ENCODE data around the gene SPTBN1. TPM values are rescaled to one million over a fixed set of nuclear protein-coding genes. Genes with fewer than 3 reads are reported as not detected.

SPTBN1 gene
- total RNA-seq, 1 experiment from 2014 or later: 146 TPM

DNA sequence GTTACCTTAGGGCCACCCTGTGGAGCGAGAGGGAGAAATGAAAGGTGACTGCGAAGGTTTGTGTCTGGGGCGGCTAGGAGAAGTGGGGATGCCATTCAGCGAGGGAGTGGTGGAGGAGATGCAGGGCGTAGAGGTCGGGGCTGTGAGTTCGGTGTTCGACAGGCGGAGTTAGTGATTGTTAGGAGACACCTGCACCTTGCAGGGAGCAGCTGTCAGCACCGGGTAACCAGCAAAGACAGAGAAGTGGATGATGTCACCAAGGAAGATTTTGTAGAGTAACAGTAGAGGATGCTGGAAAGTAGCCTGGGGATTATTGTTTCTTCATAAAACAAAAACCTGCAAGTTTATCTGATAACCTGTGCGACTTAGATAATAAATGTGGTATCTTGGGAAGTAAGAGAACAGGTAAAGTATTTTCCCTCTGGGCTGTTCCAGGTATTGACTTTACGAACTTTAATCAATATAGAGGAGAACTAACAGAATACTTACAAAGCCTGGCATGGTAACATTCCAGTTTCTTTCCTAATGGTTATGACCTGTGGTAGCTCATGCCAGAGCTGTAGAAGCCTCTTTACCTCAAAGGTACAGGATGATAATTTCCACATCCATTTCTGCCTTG, 63.8 kb downstream of the SPTBN1 start:
- no peak overlapping the region for H3K4me3 ChIP-seq (ENCODE audit: low read depth, low read length, poor library complexity, severe bottlenecking)
- BruUV-seq (replicated peaks): no TSS peak
- no peak overlapping the region for H3K27ac ChIP-seq (ENCODE audit: low read depth, low read length, poor library complexity, severe bottlenecking)
- no peak for DNase-seq (ENCODE audit: low spot score)
- CTCF ChIA-PET: no interaction called here
- no peaks in the 10 kb centered on the region for H3K9me3 ChIP-seq (ENCODE audit: low read depth, low read length, poor library complexity, severe bottlenecking)
- H3K27me3 ChIP-seq (replicated peaks; ENCODE audit: insufficient read depth, low read depth, low read length, poor library complexity): no peaks in the 10 kb centered on the region
- intact Hi-C loops (cut with micrococcal nuclease; ENCODE audit: unreplicated experiment): loop anchor here (10.0 kb wide), 2 partner anchors 305 to 655 kb away; no protein-coding TSS in a partner anchor
- POLR2A ChIA-PET (ENCODE audit: low non-redundant PET): no interaction called here
- no peaks in the 10 kb centered on the region for H3K36me3 ChIP-seq (ENCODE audit: insufficient read depth, low read length, poor library complexity, severe bottlenecking)
- TF ChIP-seq, protein P1, sequence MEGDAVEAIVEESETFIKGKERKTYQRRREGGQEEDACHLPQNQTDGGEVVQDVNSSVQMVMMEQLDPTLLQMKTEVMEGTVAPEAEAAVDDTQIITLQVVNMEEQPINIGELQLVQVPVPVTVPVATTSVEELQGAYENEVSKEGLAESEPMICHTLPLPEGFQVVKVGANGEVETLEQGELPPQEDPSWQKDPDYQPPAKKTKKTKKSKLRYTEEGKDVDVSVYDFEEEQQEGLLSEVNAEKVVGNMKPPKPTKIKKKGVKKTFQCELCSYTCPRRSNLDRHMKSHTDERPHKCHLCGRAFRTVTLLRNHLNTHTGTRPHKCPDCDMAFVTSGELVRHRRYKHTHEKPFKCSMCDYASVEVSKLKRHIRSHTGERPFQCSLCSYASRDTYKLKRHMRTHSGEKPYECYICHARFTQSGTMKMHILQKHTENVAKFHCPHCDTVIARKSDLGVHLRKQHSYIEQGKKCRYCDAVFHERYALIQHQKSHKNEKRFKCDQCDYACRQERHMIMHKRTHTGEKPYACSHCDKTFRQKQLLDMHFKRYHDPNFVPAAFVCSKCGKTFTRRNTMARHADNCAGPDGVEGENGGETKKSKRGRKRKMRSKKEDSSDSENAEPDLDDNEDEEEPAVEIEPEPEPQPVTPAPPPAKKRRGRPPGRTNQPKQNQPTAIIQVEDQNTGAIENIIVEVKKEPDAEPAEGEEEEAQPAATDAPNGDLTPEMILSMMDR (conservative IDR thresholded peaks at IDR 0.05; ENCODE audit: low read depth, low read length): no peak
- TF ChIP-seq EZH2 (IDR thresholded peaks at IDR 0.05; ENCODE audit: borderline replicate concordance, low read depth, low read length, poor library complexity, severe bottlenecking): no peak
- peaks cover 22% of the 10 kb centered on the region for H3K4me1 ChIP-seq (ENCODE audit: insufficient read depth, low read length, poor library complexity, severe bottlenecking)

DNA sequence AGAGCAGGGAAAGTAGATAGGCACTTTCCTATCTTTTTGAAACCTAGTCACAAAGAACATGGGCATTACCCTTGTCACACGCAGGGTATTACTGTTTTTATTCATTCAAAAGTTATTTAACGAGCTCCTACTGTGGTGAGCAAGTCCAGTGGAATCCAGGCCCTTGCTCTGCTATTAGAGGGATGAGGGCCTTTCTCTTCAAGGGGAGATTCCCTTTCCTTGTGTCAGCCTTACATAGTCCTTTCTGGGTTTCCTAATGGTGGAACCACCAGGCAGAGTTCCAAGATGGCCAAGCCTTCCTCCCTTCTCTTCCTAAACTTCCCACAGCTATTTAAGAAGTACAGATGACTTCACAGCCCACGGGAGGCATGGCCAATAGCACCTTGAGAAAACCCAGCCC, 64.6 kb downstream of the SPTBN1 start:
- no peak overlapping the region for H3K4me3 ChIP-seq (ENCODE audit: low read depth, low read length, poor library complexity, severe bottlenecking)
- no peaks in the 10 kb centered on the region for H3K27me3 ChIP-seq (replicated peaks; ENCODE audit: insufficient read depth, low read depth, low read length, poor library complexity)
- no peak overlapping the region for H3K27ac ChIP-seq (ENCODE audit: low read depth, low read length, poor library complexity, severe bottlenecking)
- ChIA-PET CTCF (interaction anchor here (0.5 to 0.6 kb wide), 2 partner anchors 300 to 318 kb away, joined by 3 to 8 read pairs; no protein-coding TSS in a partner anchor), POLR2A (ENCODE audit: low non-redundant PET) (no interaction called here)
- no peaks in the 10 kb centered on the region for H3K9me3 ChIP-seq (ENCODE audit: low read depth, low read length, poor library complexity, severe bottlenecking)
- TF ChIP-seq, protein P1 (conservative IDR thresholded peaks at IDR 0.05; ENCODE audit: low read depth, low read length): no peak
- no peak for TF ChIP-seq EZH2 (IDR thresholded peaks at IDR 0.05; ENCODE audit: borderline replicate concordance, low read depth, low read length, poor library complexity, severe bottlenecking)
- intact Hi-C loops (cut with micrococcal nuclease; ENCODE audit: unreplicated experiment): loop anchor here (10.0 kb wide), 2 partner anchors 304 to 654 kb away; no protein-coding TSS in a partner anchor
- H3K36me3 ChIP-seq (ENCODE audit: insufficient read depth, low read length, poor library complexity, severe bottlenecking): no peaks in the 10 kb centered on the region
- BruUV-seq (replicated peaks): no TSS peak
- DNase-seq (ENCODE audit: low spot score): peak; percentile 46
- H3K4me1 ChIP-seq (ENCODE audit: insufficient read depth, low read length, poor library complexity, severe bottlenecking): peaks cover 22% of the 10 kb centered on the region

- BruUV-seq (replicated peaks): no TSS peak
- POLR2A ChIA-PET (ENCODE audit: low non-redundant PET): no interaction called here
- Histone ChIP-seq H3K4me1 (ENCODE audit: insufficient read depth, low read length, poor library complexity, severe bottlenecking) (peaks cover 22% of the 10 kb centered on the region), H3K4me3 (ENCODE audit: low read depth, low read length, poor library complexity, severe bottlenecking) (no peak overlapping the region), H3K27ac (ENCODE audit: low read depth, low read length, poor library complexity, severe bottlenecking) (no peak overlapping the region), H3K9me3 (ENCODE audit: low read depth, low read length, poor library complexity, severe bottlenecking) (no peaks in the 10 kb centered on the region), H3K36me3 (ENCODE audit: insufficient read depth, low read length, poor library complexity, severe bottlenecking) (peaks cover 10% of the 10 kb centered on the region), H3K27me3 (replicated peaks; ENCODE audit: insufficient read depth, low read depth, low read length, poor library complexity) (no peaks in the 10 kb centered on the region)
- DNase-seq (ENCODE audit: low spot score): peak; percentile 75
- TF ChIP-seq, protein P1 (conservative IDR thresholded peaks at IDR 0.05; ENCODE audit: low read depth, low read length): peak; percentile 70
- TF ChIP-seq EZH2 (IDR thresholded peaks at IDR 0.05; ENCODE audit: borderline replicate concordance, low read depth, low read length, poor library complexity, severe bottlenecking): no peak
- intact Hi-C loops (cut with micrococcal nuclease; ENCODE audit: unreplicated experiment): loop anchor here (1.0 to 10.0 kb wide), 3 partner anchors 181 to 652 kb away; no protein-coding TSS in a partner anchor
- CTCF ChIA-PET: interaction anchor here (0.6 to 1.8 kb wide), 5 partner anchors 72 to 652 kb away, joined by 3 to 19 read pairs (median 4); no protein-coding TSS in a partner anchor
Measured at GRCh38 chr2:54522624-54523281, 66.6 kb downstream of the SPTBN1 start.

Data from A673 (cell line).